Suprapubic skin (tissue), 3 donors: ENCODE results near the gene GATA3.

Experiments
- CTCF ChIP-seq, 2 donors: fragments of 200-600 bp in 1 of 2; fragments of 450-650 bp in 1 of 2; sonication (generic) in 1 of 2; IDR thresholded peaks; one replicate each; pipeline ENCODE4 v1.5.1; 2016 to 2019; ENCODE audit warnings: antibody characterized with exemption in 2 of 2, mild to moderate bottlenecking in 1 of 2, moderate library complexity in 1 of 2
- POLR2AphosphoS5 ChIP-seq, 3 donors: sonication (generic); formaldehyde crosslinking; IDR thresholded peaks; one replicate each; pipeline ENCODE4 v1.6.1; 2017; ENCODE audit warnings: antibody characterized with exemption in 3 of 3

DNA sequence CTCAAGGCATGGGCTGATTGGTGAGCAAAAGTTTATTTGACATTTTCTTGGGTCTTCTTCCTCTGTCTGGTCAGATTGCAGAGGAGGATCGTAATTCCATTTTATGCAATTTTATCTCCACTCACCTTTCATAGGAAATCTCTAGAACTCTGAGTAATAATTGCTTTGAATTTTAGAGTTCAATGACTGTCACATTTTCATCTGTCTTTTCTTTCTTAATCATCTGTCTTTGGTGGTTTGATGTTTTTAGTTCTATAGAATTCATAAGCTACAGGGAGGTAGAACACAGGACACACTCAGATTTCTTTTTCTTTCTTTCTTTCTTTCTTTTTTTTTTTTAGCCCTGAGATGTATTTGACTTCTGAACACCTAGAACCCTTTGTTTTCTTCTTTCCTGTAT, 11.6 kb downstream of the GATA3 start:
- TF ChIP-seq CTCF (IDR thresholded peaks at IDR 0.05), result no peak
- no peak for TF ChIP-seq POLR2AphosphoS5 (IDR thresholded peaks at IDR 0.05)
